Hepatocyte (in vitro differentiated cells): ENCODE results near the gene CNTN6. TPM values are rescaled to one million over a fixed set of nuclear protein-coding genes. Genes with fewer than 3 reads are reported as not detected.

Source experiments
- DNase-seq: peaks from one replicate; pipeline ENCODE4 v3.0.0-alpha.2; 2016; ENCODE audit warnings: low spot score
- H2AFZ ChIP-seq: fragments of 200-600 bp; sonication (generic); 2 replicates; pipeline ENCODE4 v1.6.0; 2016; ENCODE audit warnings: antibody characterized with exemption, mild to moderate bottlenecking
- H3K27ac ChIP-seq: fragments of 200-600 bp; sonication (generic); 2 replicates; pipeline ENCODE4 v1.5.1; 2016; ENCODE audit warnings: mild to moderate bottlenecking
- H3K27me3 ChIP-seq: fragments of 200-600 bp; sonication (generic); 2 replicates; pipeline ENCODE4 v1.6.1; 2016
- H3K36me3 ChIP-seq: fragments of 200-600 bp; sonication (generic); replicated peaks from 2 replicates; pipeline ENCODE4 v1.5.1; 2016; ENCODE audit warnings: low read depth; ENCODE audit not compliant: insufficient read depth
- H3K4me1 ChIP-seq: fragments of 200-600 bp; sonication (generic); 2 replicates; pipeline ENCODE4 v1.5.1; 2016; ENCODE audit warnings: mild to moderate bottlenecking, moderate library complexity; ENCODE audit not compliant: insufficient read depth
- H3K4me2 ChIP-seq: fragments of 200-600 bp; sonication (generic); 2 replicates; pipeline ENCODE4 v1.6.0; 2016
- H3K4me3 ChIP-seq: fragments of 200-600 bp; sonication (generic); 2 replicates; pipeline ENCODE4 v1.5.1; 2016; ENCODE audit warnings: mild to moderate bottlenecking
- H3K79me2 ChIP-seq: fragments of 200-600 bp; sonication (generic); 2 replicates; pipeline ENCODE4 v1.6.0; 2017; ENCODE audit warnings: mild to moderate bottlenecking
- H3K9me2 ChIP-seq: fragments of 200-600 bp; sonication (generic); replicated peaks from 2 replicates; pipeline ENCODE4 v1.6.0; 2017; ENCODE audit warnings: mild to moderate bottlenecking; ENCODE audit not compliant: insufficient read depth
- H3K9me3 ChIP-seq: fragments of 200-600 bp; sonication (generic); 2 replicates; pipeline ENCODE4 v1.5.1; 2016; ENCODE audit warnings: low read depth, mild to moderate bottlenecking
- H4K20me1 ChIP-seq: fragments of 200-600 bp; sonication (generic); 2 replicates; pipeline ENCODE4 v1.6.0; 2016; ENCODE audit warnings: mild to moderate bottlenecking; ENCODE audit not compliant: insufficient read depth, poor library complexity, severe bottlenecking
- EZH2 ChIP-seq: fragments of 200-600 bp; sonication (generic); IDR thresholded peaks from 2 replicates; pipeline ENCODE4 v1.6.1; 2016; ENCODE audit warnings: antibody characterized with exemption, mild to moderate bottlenecking, borderline replicate concordance
- EZH2phosphoT487 ChIP-seq: fragments of 200-600 bp; sonication (generic); IDR thresholded peaks from one replicate; pipeline ENCODE4 v1.6.1; 2018; ENCODE audit warnings: antibody characterized with exemption, mild to moderate bottlenecking, low read depth, moderate library complexity; ENCODE audit not compliant: unreplicated experiment, severe bottlenecking
- WGBS: methylation state at CpG from one replicate; pipeline ENCODE4 v1.1.6; 2016; ENCODE audit warnings: low lambda C conversion rate; ENCODE audit errors: missing lambda C conversion rate; 5-methylcytosine and 5-hydroxymethylcytosine counted together
- polyA plus RNA-seq: library from polyadenylated mRNA; unstranded; fragments of >200 nt; fragmentation: Nextera tagmentation; extraction: Ambion mirVana; gene quantifications from 2 replicates; pipeline ENCODE4 v1.2.1, GENCODE V29; 2016
- total RNA-seq: library from RNA; depleted of rRNA; stranded (reverse); fragments of >200 nt; gene quantifications from 2 replicates; pipeline ENCODE4 v1.2.3, GENCODE V29; 2014
- TF ChIP-seq, protein P1 (sequence below): fragments of 200-600 bp; sonication (generic); IDR thresholded peaks from 2 replicates; pipeline ENCODE4 v1.5.1; 2016; ENCODE audit warnings: antibody characterized with exemption, mild to moderate bottlenecking; ENCODE audit not compliant: poor library complexity

CNTN6 gene
- total and polyA plus RNA-seq, 2 experiments from 2014 or later: 2.9 to 3.2 TPM

- no peak overlapping the region for H3K27ac ChIP-seq
- no peaks in the 10 kb centered on the region for H3K79me2 ChIP-seq
- no peaks in the 10 kb centered on the region for H3K4me1 ChIP-seq
- WGBS: 58% methylated on average over 3 of the region's 3 CpGs
- no peak overlapping the region for H3K4me3 ChIP-seq
- H3K36me3 ChIP-seq: no peaks in the 10 kb centered on the region
- H2AFZ ChIP-seq: no peak overlapping the region
- H4K20me1 ChIP-seq: no peaks in the 10 kb centered on the region
- DNase-seq: no peak
- TF ChIP-seq, protein P1, sequence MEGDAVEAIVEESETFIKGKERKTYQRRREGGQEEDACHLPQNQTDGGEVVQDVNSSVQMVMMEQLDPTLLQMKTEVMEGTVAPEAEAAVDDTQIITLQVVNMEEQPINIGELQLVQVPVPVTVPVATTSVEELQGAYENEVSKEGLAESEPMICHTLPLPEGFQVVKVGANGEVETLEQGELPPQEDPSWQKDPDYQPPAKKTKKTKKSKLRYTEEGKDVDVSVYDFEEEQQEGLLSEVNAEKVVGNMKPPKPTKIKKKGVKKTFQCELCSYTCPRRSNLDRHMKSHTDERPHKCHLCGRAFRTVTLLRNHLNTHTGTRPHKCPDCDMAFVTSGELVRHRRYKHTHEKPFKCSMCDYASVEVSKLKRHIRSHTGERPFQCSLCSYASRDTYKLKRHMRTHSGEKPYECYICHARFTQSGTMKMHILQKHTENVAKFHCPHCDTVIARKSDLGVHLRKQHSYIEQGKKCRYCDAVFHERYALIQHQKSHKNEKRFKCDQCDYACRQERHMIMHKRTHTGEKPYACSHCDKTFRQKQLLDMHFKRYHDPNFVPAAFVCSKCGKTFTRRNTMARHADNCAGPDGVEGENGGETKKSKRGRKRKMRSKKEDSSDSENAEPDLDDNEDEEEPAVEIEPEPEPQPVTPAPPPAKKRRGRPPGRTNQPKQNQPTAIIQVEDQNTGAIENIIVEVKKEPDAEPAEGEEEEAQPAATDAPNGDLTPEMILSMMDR: no peak
- no peak for TF ChIP-seq EZH2phosphoT487
- TF ChIP-seq EZH2: no peak
- H3K9me3 ChIP-seq: no peaks in the 10 kb centered on the region
- H3K9me2 ChIP-seq: no peaks in the 10 kb centered on the region
- H3K27me3 ChIP-seq: no peaks in the 10 kb centered on the region
- H3K4me2 ChIP-seq: no peak overlapping the region
Observed at GRCh38 chr3:1232276-1232675, 139.5 kb downstream of the CNTN6 start.

DNA sequence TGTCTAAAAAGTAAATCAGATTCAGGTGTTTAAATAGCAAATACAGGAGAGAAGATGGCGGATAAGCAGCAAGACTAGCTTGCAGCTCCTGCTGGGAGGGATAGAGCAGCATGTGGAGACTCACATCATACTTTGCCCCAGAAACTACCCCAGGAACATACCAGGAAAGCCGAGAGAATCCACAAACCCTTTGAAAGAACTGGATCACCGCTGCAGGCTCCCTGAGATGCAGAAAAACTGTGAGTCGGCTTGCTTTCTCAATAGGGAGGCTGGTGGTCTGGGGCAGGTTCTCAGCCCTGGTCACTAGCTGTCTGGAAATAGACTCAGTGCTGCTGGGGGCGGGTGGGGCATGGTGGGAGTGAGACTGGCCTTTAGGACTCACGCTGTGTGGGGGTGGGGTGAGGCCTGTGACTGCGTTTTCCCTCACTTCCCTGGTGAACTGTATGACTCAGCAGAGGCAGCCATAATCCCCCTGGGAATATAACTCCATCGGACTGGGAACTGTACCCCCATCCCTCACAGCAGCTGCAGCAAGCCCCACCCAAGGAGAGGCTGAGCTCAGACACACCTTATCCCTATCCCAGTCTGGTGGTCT, 142.8 kb downstream of the CNTN6 start:
- Histone ChIP-seq H3K27ac (no peak overlapping the region), H3K79me2 (no peaks in the 10 kb centered on the region), H3K9me3 (no peaks in the 10 kb centered on the region), H4K20me1 (no peaks in the 10 kb centered on the region), H3K27me3 (no peaks in the 10 kb centered on the region), H3K36me3 (no peaks in the 10 kb centered on the region), H3K4me2 (no peak overlapping the region), H3K9me2 (no peaks in the 10 kb centered on the region), H3K4me3 (no peak overlapping the region), H3K4me1 (no peaks in the 10 kb centered on the region), H2AFZ (no peak overlapping the region)
- WGBS: 77% methylated on average over 8 of the region's 8 CpGs
- TF ChIP-seq EZH2: no peak
- no peak for DNase-seq

DNA sequence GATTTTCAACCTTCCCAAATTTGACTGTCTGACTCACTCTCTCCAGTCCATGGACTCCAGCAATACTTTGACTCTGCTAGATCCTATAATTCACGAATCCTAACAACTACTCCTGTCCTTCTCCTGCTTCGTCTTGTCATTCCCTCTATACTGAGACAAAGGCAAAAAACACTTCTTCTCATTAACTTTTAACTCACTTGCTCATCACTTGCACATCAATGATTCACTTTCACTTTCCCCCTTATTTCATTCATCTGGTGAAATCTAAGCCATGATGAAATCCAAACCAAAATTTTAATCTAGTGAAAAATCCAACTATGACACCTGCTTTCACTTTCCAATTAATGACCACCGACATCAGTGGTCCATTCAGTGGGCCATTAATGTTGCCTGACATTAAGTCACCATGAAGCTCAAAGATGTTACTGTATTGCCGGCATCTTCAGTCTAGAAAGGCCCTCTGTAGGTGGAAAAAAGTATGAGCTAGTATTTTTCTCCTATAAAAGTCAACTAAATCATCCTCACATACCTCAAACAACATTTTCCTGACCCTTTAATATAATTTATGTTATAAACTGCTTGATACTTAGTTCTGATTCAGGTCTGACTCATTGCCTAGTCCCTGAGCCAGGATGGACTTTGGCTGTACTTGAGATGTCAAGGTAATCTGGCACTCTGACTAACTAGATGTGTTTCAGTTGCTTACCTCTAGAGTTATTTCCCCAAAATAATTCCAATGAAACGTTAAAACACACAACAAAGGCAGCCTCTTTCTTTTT, 158.6 kb downstream of the CNTN6 start:
- no peak for DNase-seq
- Histone ChIP-seq H3K27ac (no peak overlapping the region), H2AFZ (no peak overlapping the region), H3K4me3 (no peak overlapping the region), H3K27me3 (no peaks in the 10 kb centered on the region), H3K36me3 (no peaks in the 10 kb centered on the region), H4K20me1 (no peaks in the 10 kb centered on the region), H3K9me2 (no peaks in the 10 kb centered on the region), H3K9me3 (no peaks in the 10 kb centered on the region), H3K4me2 (no peak overlapping the region), H3K79me2 (no peaks in the 10 kb centered on the region), H3K4me1 (no peaks in the 10 kb centered on the region)
- TF ChIP-seq, protein P1: peak; percentile 18
- TF ChIP-seq EZH2: no peak
- no peak for TF ChIP-seq EZH2phosphoT487
- WGBS: 74% methylated on average over 5 of the region's 5 CpGs

GRCh38 chr3:1252061-1252430, 159.2 kb downstream of the CNTN6 start:
- Histone ChIP-seq H3K27ac (no peak overlapping the region), H2AFZ (no peak overlapping the region), H3K27me3 (no peaks in the 10 kb centered on the region), H3K9me2 (no peaks in the 10 kb centered on the region), H4K20me1 (no peaks in the 10 kb centered on the region), H3K79me2 (no peaks in the 10 kb centered on the region), H3K4me2 (no peak overlapping the region), H3K4me1 (no peaks in the 10 kb centered on the region), H3K36me3 (no peaks in the 10 kb centered on the region), H3K4me3 (no peak overlapping the region), H3K9me3 (no peaks in the 10 kb centered on the region)
- DNase-seq: no peak
- TF ChIP-seq EZH2phosphoT487 (no peak), EZH2 (no peak)
- TF ChIP-seq, protein P1: no peak
